Measurements from ENCODE around the gene DIS3L2.

- TF ChIP-seq CTCF (IDR thresholded peaks at IDR 0.05 in 4 of 5, conservative IDR thresholded peaks at IDR 0.05 in 1 of 5), result no peak
- no peak for TF ChIP-seq POLR2A (IDR thresholded peaks at IDR 0.05)
Observed at GRCh38 chr2:232124309-232124708, 162.8 kb downstream of the DIS3L2 start.

Measured in gastrocnemius medialis (tissue), 4 donors.